Prostate gland (tissue), 2 donors: ENCODE data around the gene RPUSD1.

Experiments used
- CTCF ChIP-seq, 4 experiments: fragments of 200-600 bp in 2 of 4; fragments of 450-650 bp in 2 of 4; sonication (generic) in 2 of 4; IDR thresholded peaks; 1 replicate in 3 of 4; 2 replicates in 1 of 4; pipeline ENCODE4 v1.5.1; 2016 to 2019; ENCODE audit warnings: antibody characterized with exemption in 4 of 4, mild to moderate bottlenecking in 2 of 4, moderate library complexity in 2 of 4
- POLR2A ChIP-seq: fragments of 450-650 bp; IDR thresholded peaks from one replicate; pipeline ENCODE4 v1.6.1; 2016; ENCODE audit warnings: antibody characterized with exemption, mild to moderate bottlenecking
- POLR2AphosphoS5 ChIP-seq: sonication (generic); formaldehyde crosslinking; IDR thresholded peaks from one replicate; pipeline ENCODE4 v1.6.1; 2017; ENCODE audit warnings: antibody characterized with exemption

GRCh38 chr16:813916-814412 lies 25.8 kb upstream of the RPUSD1 start:
- TF ChIP-seq POLR2A (no peak), CTCF (IDR thresholded peaks at IDR 0.05) (peak in 1 of 4 experiments; percentile 4), POLR2AphosphoS5 (no peak)
